GM21515 (cell line): ENCODE results near the gene RNU4-1.
"Not testable (repeated sequence)": the region's sequence is repeated elsewhere in the genome, so short reads cannot be mapped to it uniquely, and the experiment has no call there.

Experiments used
- ATAC-seq: cut with Tn5 transposase; IDR thresholded peaks from one replicate; pipeline ENCODE4 v1.9.1; 2021; ENCODE audit not compliant: unreplicated experiment

The RNU4-1 gene

GRCh38 chr12:120259418-120260202, 33.4 kb downstream of the RNU4-1 start:
- no peak for ATAC-seq

GRCh38 chr12:120258323-120258896, 34.6 kb downstream of the RNU4-1 start:
- ATAC-seq = no peak

GRCh38 chr12:120257041-120257821, 35.8 kb downstream of the RNU4-1 start:
- ATAC-seq = no peak

- no peak for ATAC-seq
These were observed 38.2 kb downstream of the RNU4-1 start for GRCh38 chr12:120254809-120255208.

DNA sequence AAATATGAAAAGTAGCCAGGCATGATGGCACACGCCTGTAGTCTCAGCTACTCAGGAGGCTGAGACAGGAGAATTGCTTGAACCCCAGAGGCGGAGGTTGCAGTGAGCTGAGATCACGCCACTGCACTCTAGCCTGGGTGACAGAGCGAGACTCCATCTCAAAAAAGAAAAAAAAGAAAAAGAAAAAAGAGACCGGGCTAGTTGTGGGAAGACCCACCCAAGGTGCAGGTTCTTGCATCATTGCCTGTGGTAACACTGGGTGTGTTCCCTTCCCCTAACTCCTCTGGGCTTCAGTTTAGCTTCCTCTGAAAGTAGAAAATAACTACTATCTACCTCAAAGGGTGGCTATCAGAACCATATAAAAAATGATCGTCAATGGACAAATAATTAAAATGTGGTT, 39.7 kb downstream of the RNU4-1 start:
- ATAC-seq = not testable (repeated sequence)

DNA sequence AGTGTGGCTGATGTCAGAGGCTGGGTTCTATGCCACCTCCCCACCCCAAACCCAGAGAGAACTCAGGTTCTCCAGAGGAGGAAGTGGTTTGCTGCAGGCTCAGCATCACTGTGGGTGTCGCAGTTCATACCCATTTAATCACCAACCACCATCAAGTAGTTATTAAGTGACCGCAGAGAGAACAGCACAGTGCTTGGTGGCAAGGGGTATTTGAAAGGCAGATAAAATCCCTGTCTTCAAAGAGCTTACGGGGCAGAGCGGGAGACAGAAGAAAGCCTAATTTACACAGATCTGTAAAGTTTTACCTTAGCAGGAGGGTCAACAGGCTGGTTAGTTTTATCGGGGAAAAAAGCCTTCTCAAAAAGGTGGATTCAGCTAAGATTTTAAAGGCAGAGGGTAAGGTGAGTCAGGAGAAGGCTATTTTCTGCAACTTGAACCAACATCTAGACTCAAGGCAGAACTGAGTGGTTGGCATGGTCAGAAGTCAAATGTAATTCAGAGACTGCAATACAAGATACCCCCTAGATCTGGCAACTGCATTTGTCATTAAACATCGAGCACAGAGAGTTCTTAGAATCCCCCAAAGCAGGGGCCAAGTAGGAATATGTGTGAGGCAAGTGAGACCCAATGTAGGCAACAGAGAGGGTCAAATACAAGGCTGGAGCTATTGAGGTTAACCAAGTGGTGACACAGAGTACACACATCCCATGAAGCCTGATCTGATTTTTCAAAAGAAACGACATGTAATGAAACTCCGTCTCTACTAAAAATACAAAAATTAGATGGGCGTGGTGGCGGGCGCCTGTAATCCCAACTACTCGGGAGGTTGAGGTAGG, 40.7 kb downstream of the RNU4-1 start:
- no peak for ATAC-seq

DNA sequence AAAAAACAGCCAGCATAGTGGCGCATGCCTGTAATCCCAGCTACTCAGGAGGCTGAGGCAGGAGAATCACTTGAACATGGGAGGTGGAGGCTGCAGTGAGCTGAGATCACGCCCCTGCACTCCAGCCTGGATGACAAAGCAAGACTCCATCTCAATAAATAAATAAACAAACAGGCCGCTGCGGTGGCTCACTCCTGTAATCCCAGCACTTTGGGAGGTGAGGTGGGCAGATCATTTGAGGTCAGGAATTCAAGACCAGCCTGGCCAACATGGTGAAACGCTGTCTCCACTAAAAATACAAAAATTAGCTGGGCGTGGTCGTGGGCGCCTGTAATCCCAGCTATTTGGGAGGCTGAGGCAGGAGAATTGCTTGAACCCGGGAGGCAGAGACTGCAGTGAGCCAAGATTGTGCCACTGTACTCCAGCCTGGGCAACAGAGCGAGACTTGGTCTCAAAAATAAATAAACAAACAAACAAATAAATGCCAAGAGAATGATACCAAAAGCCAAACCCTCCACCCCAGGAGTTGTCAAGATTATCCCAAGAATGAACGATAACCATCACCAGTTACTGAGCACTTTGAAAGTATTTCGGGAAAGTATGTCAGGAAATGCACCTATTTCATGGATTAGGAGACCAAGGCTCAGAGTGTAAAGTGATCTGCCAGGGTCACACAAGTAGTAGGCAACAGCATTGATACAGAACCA, 41.5 kb downstream of the RNU4-1 start:
- not testable (repeated sequence) for ATAC-seq

- ATAC-seq = no peak
These were observed 42.9 kb downstream of the RNU4-1 start for GRCh38 chr12:120249875-120250795.

DNA sequence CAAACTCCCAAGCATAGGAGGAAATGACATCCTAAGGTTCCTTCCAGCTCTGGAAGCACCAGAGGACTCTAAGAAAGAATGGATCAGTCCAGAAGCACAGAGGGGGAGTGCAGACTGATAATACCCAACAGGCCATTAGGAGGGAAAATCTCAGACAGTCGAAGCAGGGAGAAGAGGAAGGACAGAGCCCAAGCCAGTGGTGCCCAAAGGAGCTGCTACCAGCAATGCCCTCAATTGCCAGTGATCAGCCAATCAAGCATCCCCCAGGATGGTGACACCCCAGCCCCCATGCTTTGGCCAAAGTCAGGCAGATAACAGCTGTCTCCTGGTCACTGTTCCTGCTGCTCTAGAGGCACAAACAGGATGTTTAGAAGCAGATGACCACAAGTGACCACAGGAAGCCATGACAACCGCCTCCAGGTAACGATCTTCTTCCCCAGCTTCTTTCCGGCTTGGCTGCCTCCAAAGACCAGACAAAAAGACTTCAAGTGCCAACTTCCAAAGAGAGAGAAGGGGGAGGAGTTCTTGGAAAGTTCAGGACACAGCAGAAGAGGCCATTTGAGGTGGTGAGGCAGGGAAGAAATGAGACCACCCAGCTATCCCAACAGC, 43.7 kb downstream of the RNU4-1 start:
- no peak for ATAC-seq

- no peak for ATAC-seq
These were observed 45.4 kb downstream of the RNU4-1 start for GRCh38 chr12:120247621-120248030.

DNA sequence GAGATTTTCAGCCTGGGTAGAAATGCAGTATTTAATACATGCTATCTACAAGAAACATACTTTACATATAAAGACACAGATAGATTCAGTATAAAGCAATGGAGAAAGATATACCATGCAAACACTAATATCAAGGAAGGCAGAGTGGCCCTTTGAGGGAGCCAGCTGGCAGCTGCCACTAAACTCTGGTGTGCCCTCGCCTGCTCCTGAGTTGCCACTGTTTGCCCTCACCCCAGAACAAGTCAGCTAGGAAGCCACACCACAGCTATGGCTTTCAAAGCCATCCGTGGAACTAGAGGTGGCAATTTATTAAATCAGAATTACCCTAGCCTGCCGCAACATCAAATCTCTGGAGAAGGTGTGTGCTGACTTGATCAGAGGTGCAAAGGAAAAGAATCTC, 45.9 kb downstream of the RNU4-1 start:
- no peak for ATAC-seq

- ATAC-seq = not testable (repeated sequence)
These were observed 46.3 kb downstream of the RNU4-1 start for GRCh38 chr12:120246705-120247104.
